IgD-negative memory B cell (primary cell): Measurements from ENCODE around the gene STYX. TPM values are rescaled to one million over a fixed set of nuclear protein-coding genes. Genes with fewer than 3 reads are reported as not detected.
"Not testable (repeated sequence)": the region's sequence is repeated elsewhere in the genome, so short reads cannot be mapped to it uniquely, and the experiment has no call there.

ENCODE experiments used
- H3K27ac Mint-ChIP-seq, 3 donors: one replicate each; pipeline ENCODE4 v1.8.0; 2020 to 2022; ENCODE audit warnings: mild to moderate bottlenecking in 3 of 3, mixed read lengths in 3 of 3, moderate library complexity in 1 of 3
- H3K27me3 Mint-ChIP-seq: one replicate; pipeline ENCODE4 v1.8.0; 2021; ENCODE audit warnings: mixed read lengths
- H3K36me3 Mint-ChIP-seq: one replicate; pipeline ENCODE4 v1.8.0; 2020; ENCODE audit warnings: mild to moderate bottlenecking, mixed read lengths
- H3K4me1 Mint-ChIP-seq, 3 donors: one replicate each; pipeline ENCODE4 v1.8.0; 2020 to 2022; ENCODE audit warnings: mixed read lengths in 3 of 3, mild to moderate bottlenecking in 1 of 3
- H3K4me3 Mint-ChIP-seq, 4 donors: one replicate each; pipeline ENCODE4 v1.8.0; 2020 to 2022; ENCODE audit warnings: mild to moderate bottlenecking in 4 of 4, mixed read lengths in 4 of 4, moderate library complexity in 3 of 4
- H3K9me3 Mint-ChIP-seq, 3 donors: one replicate each; pipeline ENCODE4 v1.8.0; 2020 to 2021; ENCODE audit warnings: mixed read lengths in 3 of 3, mild to moderate bottlenecking in 1 of 3
- polyA plus RNA-seq: library from polyadenylated mRNA; unstranded; fragments of 300-500 nt; fragmentation: Illumina TruSeq; gene quantifications from one replicate; pipeline ENCODE4 v1.2.3, GENCODE V29; 2021

STYX gene
- polyA plus RNA-seq, 1 donor from 2014 or later: 14.1 TPM

DNA sequence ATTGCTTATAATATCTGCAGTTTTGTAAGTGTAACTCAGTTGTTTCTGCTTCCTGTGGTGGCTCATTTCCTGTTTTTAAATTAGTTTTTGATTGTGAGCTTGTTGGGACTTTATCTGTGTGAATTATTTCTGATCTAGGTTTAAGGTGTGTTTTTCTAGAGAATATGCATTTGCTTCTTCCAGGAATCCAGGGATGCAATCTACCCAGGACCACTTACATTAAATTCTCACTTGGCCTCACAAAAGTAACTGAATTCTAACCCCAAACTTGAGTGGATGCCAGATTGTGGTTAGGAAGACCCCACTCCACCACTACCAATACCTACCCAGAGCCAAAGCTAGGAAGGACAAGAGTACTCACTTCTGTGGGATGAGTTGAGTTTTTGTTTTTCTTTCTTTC, 11.9 kb downstream of the STYX start:
- H3K27me3 Mint-ChIP-seq: no peaks in the 10 kb centered on the region
- H3K36me3 Mint-ChIP-seq: peaks cover 12% of the 10 kb centered on the region
- peak overlapping the region; percentile 33 to 96 (median 87) for H3K27ac Mint-ChIP-seq
- peak overlapping the region; percentile 76 to 91 (median 82) for H3K4me3 Mint-ChIP-seq
- H3K4me1 Mint-ChIP-seq: peaks cover 28 to 35% (median 34%) of the 10 kb centered on the region in 3 donors
- H3K9me3 Mint-ChIP-seq: no peaks in the 10 kb centered on the region

DNA sequence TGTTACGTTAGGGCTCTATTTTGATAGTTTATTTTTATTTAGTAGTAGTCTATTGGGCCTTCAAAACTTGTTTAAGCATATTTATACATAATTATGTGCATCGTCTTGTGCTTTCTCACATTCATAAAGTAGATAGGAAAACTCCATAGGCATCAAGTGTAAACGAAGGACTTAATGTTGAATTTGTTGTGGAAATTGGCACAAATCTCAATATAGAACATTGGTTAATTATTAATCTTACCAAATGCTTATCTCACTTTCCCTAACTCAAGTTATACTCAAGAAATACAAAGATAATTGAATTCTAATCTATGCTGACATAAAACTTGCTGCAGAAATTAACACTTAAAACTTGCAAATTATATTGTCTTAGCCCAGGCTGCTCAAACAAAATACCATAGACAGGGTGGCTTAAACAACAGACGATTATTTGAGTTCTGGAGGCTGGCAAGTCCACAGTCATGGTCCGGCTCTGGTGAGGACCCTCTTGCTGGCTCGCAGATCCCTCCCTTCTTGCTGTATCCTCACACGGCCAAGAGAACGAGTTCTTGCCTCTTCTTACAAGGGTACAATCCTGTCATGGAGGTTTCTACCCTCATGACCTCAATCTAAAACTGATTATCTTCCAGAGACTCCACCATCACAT, 18.8 kb downstream of the STYX start:
- Mint-ChIP-seq H3K36me3 (peaks cover 5% of the 10 kb centered on the region), H3K27me3 (no peaks in the 10 kb centered on the region), H3K4me3 (no peak overlapping the region), H3K4me1 (peaks cover 0 to 5% (median 4%) of the 10 kb centered on the region in 3 donors), H3K27ac (no peak overlapping the region), H3K9me3 (no peaks in the 10 kb centered on the region)

DNA sequence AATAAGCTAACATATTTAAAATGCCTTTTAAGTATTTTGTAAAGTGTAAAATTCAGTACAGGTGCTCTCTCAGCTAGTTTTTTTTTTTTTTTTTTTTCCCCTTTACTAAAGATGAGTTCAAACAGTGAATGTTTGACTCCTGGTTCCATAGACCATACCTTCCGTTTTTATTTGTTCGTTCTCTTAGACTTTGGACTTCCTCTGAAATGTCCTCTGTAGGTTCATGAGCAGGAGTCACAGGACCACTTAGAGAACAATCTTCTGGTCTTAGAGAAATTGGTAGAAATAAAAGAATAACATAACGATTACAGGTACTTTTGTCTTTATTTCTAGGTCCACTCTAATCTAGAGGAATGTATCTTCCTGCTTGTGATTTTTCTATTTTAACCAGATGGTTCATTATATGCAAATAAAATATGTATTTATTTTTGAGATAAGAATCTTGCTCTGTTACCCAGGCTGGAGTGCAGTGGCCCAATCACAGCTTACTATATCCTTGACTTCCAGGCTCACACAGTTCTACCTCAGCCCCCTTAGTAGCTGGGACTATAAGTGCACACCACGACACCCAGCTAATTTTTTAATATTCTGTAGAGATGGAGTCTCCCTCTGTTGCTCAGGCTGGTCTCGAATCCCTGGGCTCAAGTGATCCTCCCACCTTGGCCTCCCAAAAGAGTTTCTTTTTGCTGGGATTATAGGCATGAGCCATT, 25.8 kb downstream of the STYX start:
- H3K4me3 Mint-ChIP-seq: no peak overlapping the region
- H3K9me3 Mint-ChIP-seq: no peaks in the 10 kb centered on the region
- no peaks in the 10 kb centered on the region for H3K27me3 Mint-ChIP-seq
- no peaks in the 10 kb centered on the region for H3K4me1 Mint-ChIP-seq
- H3K36me3 Mint-ChIP-seq: peaks cover 5% of the 10 kb centered on the region
- H3K27ac Mint-ChIP-seq: no peak overlapping the region

DNA sequence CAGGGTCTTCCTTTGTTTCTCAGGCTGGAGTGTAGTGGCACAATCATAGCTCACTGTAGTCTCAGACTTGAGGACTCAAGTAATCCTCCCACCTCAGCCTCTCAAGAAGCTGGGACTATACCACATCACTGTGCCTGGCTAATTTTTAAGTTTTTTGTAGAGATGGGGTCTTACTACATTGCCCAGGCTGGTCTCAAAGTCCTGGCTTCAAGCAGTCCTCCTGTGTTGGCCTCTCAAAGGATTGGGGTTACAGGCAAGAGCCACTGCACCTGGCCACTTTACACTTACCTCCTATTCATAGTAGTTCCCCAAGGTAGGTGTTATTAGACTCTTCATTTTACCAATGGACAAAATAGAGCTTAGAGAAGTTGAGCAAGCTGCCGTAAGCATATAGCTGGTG, 29.2 kb downstream of the STYX start:
- no peak overlapping the region for H3K4me3 Mint-ChIP-seq
- no peak overlapping the region for H3K27ac Mint-ChIP-seq
- no peaks in the 10 kb centered on the region for H3K9me3 Mint-ChIP-seq
- no peaks in the 10 kb centered on the region for H3K27me3 Mint-ChIP-seq
- H3K4me1 Mint-ChIP-seq: peaks cover 8% of the 10 kb centered on the region in 3 donors
- H3K36me3 Mint-ChIP-seq: peaks cover 12% of the 10 kb centered on the region

DNA sequence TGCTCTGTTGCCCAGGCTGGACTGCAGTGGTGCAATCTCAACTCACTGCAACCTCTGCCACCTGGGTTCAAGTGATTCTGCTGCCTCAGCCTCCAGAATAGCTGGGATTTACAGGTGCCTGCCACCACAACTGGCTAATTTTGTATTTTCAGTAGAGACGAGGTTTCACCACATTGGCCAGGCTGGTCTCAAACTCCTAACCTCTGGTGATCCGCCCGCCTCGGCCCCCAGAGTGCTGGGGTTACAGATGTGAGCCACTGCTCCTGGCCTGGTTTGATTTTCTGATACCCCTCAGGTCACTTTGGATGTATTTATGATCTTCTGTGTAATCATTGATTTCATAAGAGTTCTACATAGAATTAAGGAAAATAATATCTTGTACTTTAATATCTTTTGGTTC, 33.0 kb downstream of the STYX start:
- H3K27me3 Mint-ChIP-seq, H3K4me3 Mint-ChIP-seq, H3K27ac Mint-ChIP-seq, H3K9me3 Mint-ChIP-seq, H3K4me1 Mint-ChIP-seq: not testable (repeated sequence)
- peaks cover 13% of the 10 kb centered on the region for H3K36me3 Mint-ChIP-seq

DNA sequence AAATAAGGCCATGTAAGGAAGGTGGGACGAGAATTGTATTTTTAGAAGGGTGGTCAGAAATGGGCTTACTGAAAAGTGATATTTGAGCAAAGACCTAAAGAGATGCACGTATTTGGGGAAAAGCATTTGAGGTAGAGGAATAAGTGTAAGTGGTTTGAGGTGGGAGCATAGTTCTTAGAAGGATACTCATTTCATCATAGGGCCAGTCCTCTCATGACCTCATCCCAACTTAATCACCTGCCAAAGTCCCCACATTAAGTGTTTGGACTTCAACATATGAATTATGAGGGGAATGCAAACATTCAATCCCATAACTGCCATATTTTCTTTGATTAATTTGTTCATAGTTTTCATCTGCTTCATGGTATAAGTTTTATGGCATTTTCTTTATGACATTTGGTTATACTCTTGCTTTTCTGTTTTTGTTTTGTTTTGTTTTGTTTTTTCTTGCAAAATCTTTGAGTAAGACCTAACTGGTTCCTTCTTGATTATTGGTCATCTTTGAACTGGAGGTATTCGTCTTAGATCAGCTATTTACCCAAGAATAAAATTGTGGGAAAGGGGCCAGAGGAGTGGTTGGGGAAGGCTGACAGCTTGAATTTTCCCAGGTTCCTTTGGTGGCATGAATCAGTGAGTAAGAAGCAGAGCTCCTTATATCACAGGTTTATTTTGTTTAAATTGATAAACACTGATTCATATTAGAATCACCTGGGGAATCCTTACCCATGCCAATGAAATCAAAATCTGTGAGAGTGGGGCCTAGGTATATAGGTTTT, 37.3 kb downstream of the STYX start:
- Mint-ChIP-seq H3K27me3 (no peaks in the 10 kb centered on the region), H3K9me3 (no peaks in the 10 kb centered on the region), H3K36me3 (peaks cover 10% of the 10 kb centered on the region), H3K27ac (no peak overlapping the region), H3K4me3 (no peak overlapping the region), H3K4me1 (peaks cover 8 to 12% (median 10%) of the 10 kb centered on the region in 3 donors)

DNA sequence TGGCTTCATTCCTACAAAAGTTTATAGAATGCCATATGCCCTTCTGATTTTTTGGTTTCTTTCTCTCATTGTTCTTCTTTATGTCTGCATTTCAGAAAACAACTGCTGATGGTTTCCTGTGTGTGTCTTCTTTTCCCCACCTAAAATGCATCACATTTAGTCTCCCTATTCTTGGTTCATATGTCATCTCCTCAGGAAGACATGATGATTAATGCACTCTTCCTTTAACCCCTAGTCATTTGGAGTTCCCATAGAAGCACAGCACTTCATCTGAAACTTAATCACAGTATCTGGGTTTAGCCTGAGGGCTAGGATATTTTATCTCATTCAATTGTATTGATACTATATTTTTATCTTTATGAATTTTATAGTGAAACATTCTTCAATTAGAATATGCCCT, 39.9 kb downstream of the STYX start:
- Mint-ChIP-seq H3K4me1 (peaks cover 0 to 2% (median 0%) of the 10 kb centered on the region in 3 donors), H3K27me3 (no peaks in the 10 kb centered on the region), H3K9me3 (no peaks in the 10 kb centered on the region), H3K27ac (peak overlapping the region in 1 of 3 donors; percentile 83), H3K4me3 (no peak overlapping the region), H3K36me3 (peaks cover 5% of the 10 kb centered on the region)

DNA sequence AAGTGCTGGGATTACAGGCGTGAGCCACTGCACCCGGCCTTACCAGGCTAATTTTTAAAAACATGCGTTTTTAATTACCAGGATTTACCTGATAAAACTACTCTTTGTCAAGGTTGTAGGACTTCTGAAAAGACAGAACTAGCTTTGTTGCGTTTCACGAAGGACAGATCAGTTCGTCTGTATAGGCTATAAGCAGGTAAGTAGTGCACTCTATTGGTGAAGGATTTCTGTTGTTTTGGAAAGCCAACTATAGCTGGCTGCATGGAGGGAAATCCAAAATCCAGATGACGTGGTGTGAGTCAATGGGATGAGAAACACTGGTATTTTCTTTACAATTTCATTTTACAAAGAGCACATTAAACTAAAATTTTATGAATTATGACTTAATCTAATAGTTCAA, 46.9 kb downstream of the STYX start:
- Mint-ChIP-seq H3K4me3 (no peak overlapping the region), H3K4me1 (no peaks in the 10 kb centered on the region), H3K36me3 (peaks cover 3% of the 10 kb centered on the region), H3K27me3 (no peaks in the 10 kb centered on the region), H3K27ac (no peak overlapping the region), H3K9me3 (no peaks in the 10 kb centered on the region)

DNA sequence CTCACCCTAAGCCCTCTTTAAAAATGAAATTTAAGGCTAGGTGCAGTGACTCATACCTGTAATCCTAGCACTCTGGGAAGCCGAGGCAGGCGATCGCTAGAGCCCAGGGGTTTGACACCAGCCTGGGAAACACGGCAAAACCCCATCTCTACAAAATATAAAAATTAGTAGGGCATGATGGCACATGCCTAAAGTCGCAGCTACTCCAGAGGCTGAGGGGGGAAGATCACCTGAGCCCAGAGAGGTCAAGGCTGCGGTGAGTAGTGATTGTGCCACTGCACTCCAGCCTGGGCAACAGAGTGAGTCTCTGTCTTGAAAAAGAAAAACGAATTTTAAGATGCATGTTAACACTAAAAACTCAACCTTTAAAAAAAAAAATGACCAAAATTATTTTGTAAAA, 48.7 kb downstream of the STYX start:
- Mint-ChIP-seq H3K4me3 (no peak overlapping the region), H3K27ac (peak overlapping the region in 1 of 3 donors; percentile 59), H3K9me3 (no peaks in the 10 kb centered on the region), H3K36me3 (peaks cover 1% of the 10 kb centered on the region), H3K27me3 (no peaks in the 10 kb centered on the region), H3K4me1 (no peaks in the 10 kb centered on the region)

DNA sequence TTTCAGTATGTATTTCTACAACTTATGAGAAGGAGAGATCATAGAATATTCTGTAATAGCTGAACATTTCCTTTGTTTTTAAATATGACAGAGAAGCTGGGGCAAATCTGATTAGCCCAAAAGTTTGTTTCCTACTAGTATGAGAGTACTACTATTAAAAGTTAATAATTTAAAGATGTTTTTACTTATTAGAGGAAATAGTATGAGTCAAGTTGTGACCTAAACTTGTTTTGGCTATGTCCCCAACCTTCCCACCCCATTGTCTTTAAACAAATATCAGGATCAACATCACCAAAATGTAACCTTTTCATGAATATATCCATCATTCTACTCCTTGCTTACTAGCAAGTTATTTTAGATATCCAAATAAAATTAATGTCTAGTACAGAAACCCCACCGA, 50.9 kb downstream of the STYX start:
- peaks cover 1% of the 10 kb centered on the region for H3K36me3 Mint-ChIP-seq
- no peak overlapping the region for H3K4me3 Mint-ChIP-seq
- H3K27me3 Mint-ChIP-seq: no peaks in the 10 kb centered on the region
- H3K4me1 Mint-ChIP-seq: no peaks in the 10 kb centered on the region
- H3K27ac Mint-ChIP-seq: no peak overlapping the region
- H3K9me3 Mint-ChIP-seq: no peaks in the 10 kb centered on the region

DNA sequence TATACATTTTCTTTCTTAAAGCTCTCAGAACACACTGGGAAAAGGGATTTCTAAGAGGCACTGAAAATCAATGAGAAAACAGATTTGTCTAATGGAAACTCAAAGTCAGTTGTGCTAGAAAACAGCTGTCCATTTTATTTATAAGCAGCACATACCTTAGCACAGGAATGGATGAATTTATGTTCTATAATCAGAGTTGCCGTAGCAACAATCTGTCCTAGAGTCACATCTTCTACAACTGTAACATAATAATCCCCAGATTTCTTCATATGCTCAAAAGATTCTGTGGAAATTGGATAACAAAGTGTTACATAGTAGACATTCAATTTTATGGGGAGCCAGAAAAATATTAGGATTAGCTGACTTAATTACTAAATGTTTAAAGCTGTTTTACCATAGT, 51.7 kb downstream of the STYX start:
- peaks cover 0 to 3% (median 1%) of the 10 kb centered on the region in 3 donors for H3K4me1 Mint-ChIP-seq

DNA sequence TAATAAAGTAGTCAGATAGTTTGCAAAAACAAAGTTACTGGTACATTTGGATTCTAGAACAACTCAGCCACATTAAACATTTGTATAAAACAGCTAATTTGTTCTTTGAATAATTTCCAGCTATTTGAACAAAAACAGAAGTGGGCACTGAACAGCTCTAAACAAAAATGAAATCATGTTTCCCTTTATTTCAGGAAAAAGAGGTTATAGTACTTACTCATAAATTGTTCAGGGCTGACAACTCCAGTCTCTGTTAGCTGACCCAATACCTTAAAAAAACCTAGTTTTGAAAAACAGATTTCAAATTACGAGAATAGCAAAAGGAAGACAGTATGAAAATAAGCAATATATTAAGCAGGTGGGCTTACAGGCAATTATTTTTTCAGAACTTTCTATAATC, 53.2 kb downstream of the STYX start:
- Mint-ChIP-seq H3K27ac (no peak overlapping the region), H3K4me3 (no peak overlapping the region), H3K9me3 (no peaks in the 10 kb centered on the region), H3K4me1 (peaks cover 0 to 7% (median 1%) of the 10 kb centered on the region in 3 donors), H3K27me3 (no peaks in the 10 kb centered on the region), H3K36me3 (peaks cover 1% of the 10 kb centered on the region)

More for the DNA sequence above, 51.7 kb downstream of the STYX start:
- Mint-ChIP-seq H3K27ac (no peak overlapping the region), H3K4me3 (no peak overlapping the region), H3K27me3 (no peaks in the 10 kb centered on the region), H3K9me3 (no peaks in the 10 kb centered on the region), H3K36me3 (peaks cover 1% of the 10 kb centered on the region)

DNA sequence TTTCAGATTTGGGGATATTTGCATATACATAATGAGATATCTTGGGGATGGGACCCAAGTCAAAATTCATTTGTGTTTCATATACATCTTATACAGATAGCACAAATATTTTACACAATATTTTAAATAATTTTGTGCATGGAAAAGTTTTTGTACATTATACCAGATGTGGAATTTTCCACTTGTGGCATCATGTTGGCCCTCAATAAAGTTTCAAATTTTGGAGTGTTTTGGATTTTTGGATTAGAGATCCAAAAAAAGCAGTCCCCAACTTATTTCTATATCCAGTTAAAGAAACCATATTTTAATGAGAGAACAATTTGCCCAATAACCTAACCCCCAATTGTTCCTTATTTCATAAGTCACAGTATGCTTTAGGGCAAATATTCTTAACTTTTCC, 56.9 kb downstream of the STYX start:
- no peaks in the 10 kb centered on the region for H3K27me3 Mint-ChIP-seq

DNA sequence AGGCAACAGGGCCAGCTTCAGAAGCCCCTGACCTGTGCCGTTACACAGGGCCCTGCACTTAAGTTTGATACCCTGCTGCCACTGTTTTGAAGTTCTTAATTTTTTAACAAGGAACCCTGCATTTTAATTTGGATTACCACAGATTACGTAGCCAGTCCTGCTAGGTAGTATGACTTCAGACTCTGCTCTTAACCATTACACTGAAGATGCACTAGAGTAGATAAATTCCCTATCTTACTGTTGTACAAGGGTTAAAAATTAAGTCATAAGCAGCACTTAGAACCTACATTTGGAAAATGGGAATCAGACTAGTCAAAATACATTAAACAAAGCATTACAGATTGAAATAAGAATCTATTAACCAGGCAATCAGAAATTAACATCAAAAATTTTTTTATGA, 59.2 kb downstream of the STYX start:
- Mint-ChIP-seq H3K27ac (no peak overlapping the region), H3K9me3 (no peaks in the 10 kb centered on the region), H3K36me3 (no peaks in the 10 kb centered on the region), H3K4me1 (peaks cover 19 to 23% (median 20%) of the 10 kb centered on the region in 3 donors), H3K4me3 (peak overlapping the region in 1 of 4 donors; percentile 91), H3K27me3 (no peaks in the 10 kb centered on the region)

More for the DNA sequence above, 56.9 kb downstream of the STYX start:
- peak overlapping the region in 1 of 4 donors; percentile 55 for H3K4me3 Mint-ChIP-seq
- peak overlapping the region in 1 of 3 donors; percentile 59 for H3K27ac Mint-ChIP-seq
- H3K9me3 Mint-ChIP-seq: no peaks in the 10 kb centered on the region
- H3K36me3 Mint-ChIP-seq: peaks cover 1% of the 10 kb centered on the region
- H3K4me1 Mint-ChIP-seq: peaks cover 17 to 19% (median 18%) of the 10 kb centered on the region in 3 donors

DNA sequence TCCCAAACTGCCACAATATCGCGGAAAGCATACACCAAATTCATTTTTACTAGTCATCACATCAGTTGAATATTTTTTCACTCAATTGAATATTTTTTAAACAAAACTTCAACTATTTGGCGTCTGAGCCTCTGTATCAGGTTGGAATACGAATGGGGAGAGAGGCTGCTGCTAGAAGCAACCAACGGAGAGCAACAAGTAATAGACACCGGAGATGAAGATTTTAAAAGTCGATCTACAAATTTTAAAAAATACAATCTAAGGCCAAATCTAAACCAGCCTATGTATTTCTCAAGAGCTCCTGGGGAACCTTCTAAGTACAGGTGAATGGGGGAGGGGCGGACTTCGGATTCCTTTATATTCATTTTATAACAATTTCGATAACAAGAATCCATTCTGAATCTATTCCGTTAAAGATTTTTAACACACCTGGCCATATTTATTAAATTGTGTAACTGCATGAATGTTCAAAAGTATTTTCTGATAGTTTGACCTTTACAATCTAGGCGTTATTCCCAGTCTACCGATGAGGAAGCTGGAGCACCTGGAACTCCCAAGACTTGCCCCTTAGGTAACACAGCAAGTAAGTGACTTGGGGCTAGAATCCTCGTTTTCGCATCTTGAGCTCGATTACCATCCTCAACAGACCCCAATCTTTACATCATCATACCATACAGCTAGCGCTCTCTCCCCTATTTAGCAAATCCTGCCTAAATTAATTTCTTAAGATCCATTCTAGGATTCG, 60.2 kb downstream of the STYX start:
- Mint-ChIP-seq H3K36me3 (no peaks in the 10 kb centered on the region), H3K4me3 (peak overlapping the region; percentile 86 to 96 (median 93)), H3K9me3 (no peaks in the 10 kb centered on the region), H3K4me1 (peaks cover 19 to 23% (median 20%) of the 10 kb centered on the region in 3 donors), H3K27ac (peak overlapping the region in 2 of 3 donors; percentile 48 to 65), H3K27me3 (no peaks in the 10 kb centered on the region)
